Liver (tissue), 9 donors: ENCODE measurements around the gene COL4A1. TPM values are rescaled to one million over a fixed set of nuclear protein-coding genes. Genes with fewer than 3 reads are reported as not detected.

Source experiments
- DNase-seq: peaks from one replicate; pipeline ENCODE4 v3.0.0-alpha.2; 2017; ENCODE audit warnings: low spot score
- H3K27ac ChIP-seq, 2 donors: one replicate each; pipeline ENCODE4 v1.7.0; 2013; ENCODE audit warnings: inconsistent platforms in 2 of 2, low read length in 2 of 2, control low read depth in 1 of 2, low read depth in 1 of 2, mild to moderate bottlenecking in 1 of 2
- H3K27me3 ChIP-seq, 4 donors: one replicate each; pipeline versions ENCODE4 v1.6.1 to v1.7.0; 2013; ENCODE audit warnings: low read length in 3 of 4, inconsistent platforms in 1 of 4, mild to moderate bottlenecking in 1 of 4, moderate library complexity in 1 of 4; ENCODE audit not compliant: control insufficient read depth in 4 of 4, insufficient read depth in 4 of 4
- H3K36me3 ChIP-seq, 4 donors: one replicate each; pipeline versions ENCODE4 v1.6.1 to v1.7.0; 2013; ENCODE audit warnings: low read length in 3 of 4, mild to moderate bottlenecking in 3 of 4, low read depth in 1 of 4, moderate library complexity in 1 of 4; ENCODE audit not compliant: control insufficient read depth in 4 of 4, insufficient read depth in 3 of 4
- H3K4me1 ChIP-seq, 4 donors: one replicate each; pipeline versions ENCODE4 v1.6.1 to v1.7.0; 2013; ENCODE audit warnings: low read length in 3 of 4, mild to moderate bottlenecking in 3 of 4, moderate library complexity in 1 of 4; ENCODE audit not compliant: control insufficient read depth in 4 of 4, insufficient read depth in 4 of 4
- H3K4me3 ChIP-seq, 3 donors: one replicate each; pipeline versions ENCODE4 v1.6.1 to v1.7.0; 2013; ENCODE audit warnings: low read length in 3 of 3, control low read depth in 1 of 3, low read depth in 1 of 3, mild to moderate bottlenecking in 1 of 3
- H3K9ac ChIP-seq, 2 donors: one replicate each; pipeline ENCODE4 v1.7.0; 2013; ENCODE audit warnings: low read length in 2 of 2, mild to moderate bottlenecking in 2 of 2, moderate library complexity in 2 of 2, control low read depth in 1 of 2, low read depth in 1 of 2
- H3K9me3 ChIP-seq, 4 donors: one replicate each; pipeline versions ENCODE4 v1.6.1 to v1.7.0; 2013; ENCODE audit warnings: low read length in 3 of 4; ENCODE audit not compliant: control insufficient read depth in 4 of 4
- ATF3 ChIP-seq: IDR thresholded peaks from 2 replicates; pipeline ENCODE4 v1.6.1; 2016; ENCODE audit warnings: antibody characterized with exemption
- EGR1 ChIP-seq, 2 donors: IDR thresholded peaks; 2 replicates each; pipeline ENCODE4 v1.6.1; 2016 to 2018; ENCODE audit warnings: antibody characterized with exemption in 2 of 2, low read depth in 2 of 2
- FOXA1 ChIP-seq: IDR thresholded peaks from 2 replicates; pipeline ENCODE4 v1.6.1; 2016; ENCODE audit warnings: antibody characterized with exemption
- FOXA2 ChIP-seq: IDR thresholded peaks from 2 replicates; pipeline ENCODE4 v1.6.1; 2016; ENCODE audit warnings: antibody characterized with exemption
- GABPA ChIP-seq, 2 donors: IDR thresholded peaks in 1 of 2; conservative IDR thresholded peaks in 1 of 2; 2 replicates each; pipeline ENCODE4 v1.6.1; 2016; ENCODE audit warnings: antibody characterized with exemption in 2 of 2, mild to moderate bottlenecking in 1 of 2, moderate library complexity in 1 of 2
- HNF4A ChIP-seq, 2 donors: conservative IDR thresholded peaks; 2 replicates each; pipeline ENCODE4 v1.6.1; 2016; ENCODE audit warnings: antibody characterized with exemption in 2 of 2, mild to moderate bottlenecking in 2 of 2
- JUND ChIP-seq, 2 donors: IDR thresholded peaks; 2 replicates each; pipeline ENCODE4 v1.6.1; 2016; ENCODE audit warnings: antibody characterized with exemption in 2 of 2
- NR2F2 ChIP-seq: IDR thresholded peaks from 2 replicates; pipeline ENCODE4 v1.6.1; 2016; ENCODE audit warnings: antibody characterized with exemption
- RAD21 ChIP-seq, 2 donors: IDR thresholded peaks; 2 replicates each; pipeline ENCODE4 v1.6.1; 2016; ENCODE audit warnings: antibody characterized with exemption in 2 of 2, mild to moderate bottlenecking in 2 of 2
- RXRA ChIP-seq, 2 donors: IDR thresholded peaks; 2 replicates each; pipeline ENCODE4 v1.6.1; 2017 to 2018; ENCODE audit warnings: antibody characterized with exemption in 2 of 2, mild to moderate bottlenecking in 1 of 2
- SP1 ChIP-seq: IDR thresholded peaks from 2 replicates; pipeline ENCODE4 v1.6.1; 2018; ENCODE audit warnings: antibody characterized with exemption, mild to moderate bottlenecking
- TAF1 ChIP-seq: conservative IDR thresholded peaks from 2 replicates; pipeline ENCODE4 v1.6.1; 2016; ENCODE audit warnings: antibody characterized with exemption, mild to moderate bottlenecking
- YY1 ChIP-seq: IDR thresholded peaks from 2 replicates; pipeline ENCODE4 v1.6.1; 2016; ENCODE audit warnings: antibody characterized with exemption, mild to moderate bottlenecking
- WGBS: extraction: QIAGEN DNeasy Blood & Tissue Kit; methylation state at CpG from one replicate; pipeline ENCODE4 v1.1.7; 2013; 5-methylcytosine and 5-hydroxymethylcytosine counted together
- polyA plus RNA-seq, 2 donors: library from polyadenylated mRNA; stranded (reverse) in 1 of 2; unstranded in 1 of 2; fragments of 200-250 nt in 1 of 2; fragments of >200 nt in 1 of 2; fragmentation: Nextera tagmentation in 1 of 2; extraction: Ambion mirVana in 1 of 2; gene quantifications; one replicate each; pipeline versions ENCODE4 v1.2.1 to v1.2.3, GENCODE V29; 2013 to 2015
- total RNA-seq, 2 donors: library from RNA; depleted of rRNA; stranded (reverse); fragments of >200 nt; gene quantifications; one replicate each; pipeline ENCODE4 v1.2.3, GENCODE V29; 2014
- TF ChIP-seq, protein P1 (sequence below): IDR thresholded peaks from 2 replicates; pipeline ENCODE4 v1.6.1; 2016; ENCODE audit warnings: antibody characterized with exemption
- TF ChIP-seq, protein P2 (sequence below): IDR thresholded peaks from 2 replicates; pipeline ENCODE4 v1.6.1; 2016; ENCODE audit warnings: antibody characterized with exemption, mild to moderate bottlenecking
- TF ChIP-seq, protein P3 (sequence below): IDR thresholded peaks from 2 replicates; pipeline ENCODE4 v1.6.1; 2016; ENCODE audit warnings: antibody characterized with exemption
- donor health status: healthy.
- donor health status: healthy.
- donor health status: healthy.
- donor health status: healthy.
- donor health status: healthy.

Gene COL4A1
- total and polyA plus RNA-seq, 4 donors, result 5.0 to 68.5 (median 37.9) TPM

- no peak for DNase-seq
- Histone ChIP-seq H3K4me1 (no peaks in the 10 kb centered on the region), H3K36me3 (peaks cover 0 to 2% (median 0%) of the 10 kb centered on the region in 4 donors), H3K9ac (no peak overlapping the region), H3K27ac (peak overlapping the region; percentile 10 to 46), H3K9me3 (no peaks in the 10 kb centered on the region), H3K27me3 (peaks cover 0 to 5% (median 0%) of the 10 kb centered on the region in 4 donors), H3K4me3 (no peak overlapping the region)
- TF ChIP-seq ATF3, result no peak
- no peak for TF ChIP-seq FOXA1
- TF ChIP-seq, protein P1, sequence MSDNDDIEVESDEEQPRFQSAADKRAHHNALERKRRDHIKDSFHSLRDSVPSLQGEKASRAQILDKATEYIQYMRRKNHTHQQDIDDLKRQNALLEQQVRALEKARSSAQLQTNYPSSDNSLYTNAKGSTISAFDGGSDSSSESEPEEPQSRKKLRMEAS, result no peak
- TF ChIP-seq FOXA2, result no peak
- TF ChIP-seq, protein P2, sequence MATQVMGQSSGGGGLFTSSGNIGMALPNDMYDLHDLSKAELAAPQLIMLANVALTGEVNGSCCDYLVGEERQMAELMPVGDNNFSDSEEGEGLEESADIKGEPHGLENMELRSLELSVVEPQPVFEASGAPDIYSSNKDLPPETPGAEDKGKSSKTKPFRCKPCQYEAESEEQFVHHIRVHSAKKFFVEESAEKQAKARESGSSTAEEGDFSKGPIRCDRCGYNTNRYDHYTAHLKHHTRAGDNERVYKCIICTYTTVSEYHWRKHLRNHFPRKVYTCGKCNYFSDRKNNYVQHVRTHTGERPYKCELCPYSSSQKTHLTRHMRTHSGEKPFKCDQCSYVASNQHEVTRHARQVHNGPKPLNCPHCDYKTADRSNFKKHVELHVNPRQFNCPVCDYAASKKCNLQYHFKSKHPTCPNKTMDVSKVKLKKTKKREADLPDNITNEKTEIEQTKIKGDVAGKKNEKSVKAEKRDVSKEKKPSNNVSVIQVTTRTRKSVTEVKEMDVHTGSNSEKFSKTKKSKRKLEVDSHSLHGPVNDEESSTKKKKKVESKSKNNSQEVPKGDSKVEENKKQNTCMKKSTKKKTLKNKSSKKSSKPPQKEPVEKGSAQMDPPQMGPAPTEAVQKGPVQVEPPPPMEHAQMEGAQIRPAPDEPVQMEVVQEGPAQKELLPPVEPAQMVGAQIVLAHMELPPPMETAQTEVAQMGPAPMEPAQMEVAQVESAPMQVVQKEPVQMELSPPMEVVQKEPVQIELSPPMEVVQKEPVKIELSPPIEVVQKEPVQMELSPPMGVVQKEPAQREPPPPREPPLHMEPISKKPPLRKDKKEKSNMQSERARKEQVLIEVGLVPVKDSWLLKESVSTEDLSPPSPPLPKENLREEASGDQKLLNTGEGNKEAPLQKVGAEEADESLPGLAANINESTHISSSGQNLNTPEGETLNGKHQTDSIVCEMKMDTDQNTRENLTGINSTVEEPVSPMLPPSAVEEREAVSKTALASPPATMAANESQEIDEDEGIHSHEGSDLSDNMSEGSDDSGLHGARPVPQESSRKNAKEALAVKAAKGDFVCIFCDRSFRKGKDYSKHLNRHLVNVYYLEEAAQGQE, result no peak
- TF ChIP-seq YY1, result no peak
- TF ChIP-seq TAF1, result no peak
- TF ChIP-seq EGR1 (IDR thresholded peaks at IDR 0.05; ENCODE audit: low read depth in 2 of 2), result no peak
- TF ChIP-seq HNF4A (conservative IDR thresholded peaks at IDR 0.05), result no peak
- no peak for TF ChIP-seq JUND (IDR thresholded peaks at IDR 0.05)
- TF ChIP-seq SP1, result no peak
- no peak for TF ChIP-seq RAD21 (IDR thresholded peaks at IDR 0.05)
- no peak for TF ChIP-seq RXRA (IDR thresholded peaks at IDR 0.05)
- TF ChIP-seq, protein P3, sequence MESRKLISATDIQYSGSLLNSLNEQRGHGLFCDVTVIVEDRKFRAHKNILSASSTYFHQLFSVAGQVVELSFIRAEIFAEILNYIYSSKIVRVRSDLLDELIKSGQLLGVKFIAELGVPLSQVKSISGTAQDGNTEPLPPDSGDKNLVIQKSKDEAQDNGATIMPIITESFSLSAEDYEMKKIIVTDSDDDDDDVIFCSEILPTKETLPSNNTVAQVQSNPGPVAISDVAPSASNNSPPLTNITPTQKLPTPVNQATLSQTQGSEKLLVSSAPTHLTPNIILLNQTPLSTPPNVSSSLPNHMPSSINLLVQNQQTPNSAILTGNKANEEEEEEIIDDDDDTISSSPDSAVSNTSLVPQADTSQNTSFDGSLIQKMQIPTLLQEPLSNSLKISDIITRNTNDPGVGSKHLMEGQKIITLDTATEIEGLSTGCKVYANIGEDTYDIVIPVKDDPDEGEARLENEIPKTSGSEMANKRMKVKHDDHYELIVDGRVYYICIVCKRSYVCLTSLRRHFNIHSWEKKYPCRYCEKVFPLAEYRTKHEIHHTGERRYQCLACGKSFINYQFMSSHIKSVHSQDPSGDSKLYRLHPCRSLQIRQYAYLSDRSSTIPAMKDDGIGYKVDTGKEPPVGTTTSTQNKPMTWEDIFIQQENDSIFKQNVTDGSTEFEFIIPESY, result no peak
- TF ChIP-seq GABPA (IDR thresholded peaks at IDR 0.05 in 1 of 2, conservative IDR thresholded peaks at IDR 0.05 in 1 of 2), result no peak
- TF ChIP-seq NR2F2, result no peak
- WGBS, result 79% methylated on average over 21 of the region's 21 CpGs
Measured at GRCh38 chr13:110329798-110330461, 23.0 kb upstream of the COL4A1 start.

GRCh38 chr13:110329258-110329657 is 22.3 kb upstream of the COL4A1 start:
- H3K4me1 ChIP-seq, result no peaks in the 10 kb centered on the region
- TF ChIP-seq, protein P1, result no peak
- H3K36me3 ChIP-seq, result peaks cover 0 to under 1% (median 0%) of the 10 kb centered on the region in 4 donors
- DNase-seq, result no peak
- H3K4me3 ChIP-seq, result no peak overlapping the region
- H3K27me3 ChIP-seq, result peaks cover 0 to 5% (median 0%) of the 10 kb centered on the region in 4 donors
- no peak overlapping the region for H3K9ac ChIP-seq
- WGBS, result 74% methylated on average over 6 of the region's 6 CpGs
- H3K27ac ChIP-seq, result no peak overlapping the region
- no peaks in the 10 kb centered on the region for H3K9me3 ChIP-seq
